Measurements from ENCODE around the gene RNF152. TPM values are rescaled to one million over a fixed set of nuclear protein-coding genes. Genes with fewer than 3 reads are reported as not detected.

The RNF152 gene
- polyA plus RNA-seq, 1 donor from 2014 or later: not detected

- peaks cover 2% of the 10 kb centered on the region for H3K36me3 Mint-ChIP-seq
- no peak overlapping the region for H3K27ac Mint-ChIP-seq
- H3K4me1 Mint-ChIP-seq: no peaks in the 10 kb centered on the region
- H3K9me3 Mint-ChIP-seq: no peaks in the 10 kb centered on the region
- peaks cover 8% of the 10 kb centered on the region for H3K27me3 Mint-ChIP-seq
- H3K4me3 Mint-ChIP-seq: no peak overlapping the region
These were observed 40.3 kb downstream of the RNF152 start for GRCh38 chr18:61852496-61852895.

- Mint-ChIP-seq H3K9me3 (no peaks in the 10 kb centered on the region), H3K4me1 (no peaks in the 10 kb centered on the region), H3K27me3 (peaks cover 8% of the 10 kb centered on the region), H3K4me3 (no peak overlapping the region), H3K27ac (no peak overlapping the region), H3K36me3 (peaks cover 2% of the 10 kb centered on the region)
These were observed 40.8 kb downstream of the RNF152 start for GRCh38 chr18:61851940-61852451.

- H3K27me3 Mint-ChIP-seq: peaks cover 8% of the 10 kb centered on the region
- H3K27ac Mint-ChIP-seq: no peak overlapping the region
- H3K4me3 Mint-ChIP-seq: no peak overlapping the region
- peaks cover 2% of the 10 kb centered on the region for H3K36me3 Mint-ChIP-seq
- no peaks in the 10 kb centered on the region for H3K4me1 Mint-ChIP-seq
- no peaks in the 10 kb centered on the region for H3K9me3 Mint-ChIP-seq
These were observed 41.5 kb downstream of the RNF152 start for GRCh38 chr18:61851279-61851678.

GRCh38 chr18:61850756-61851155 lies 42.1 kb downstream of the RNF152 start:
- Mint-ChIP-seq H3K27ac (no peak overlapping the region), H3K27me3 (peaks cover 9% of the 10 kb centered on the region), H3K4me3 (no peak overlapping the region), H3K9me3 (no peaks in the 10 kb centered on the region), H3K4me1 (no peaks in the 10 kb centered on the region), H3K36me3 (no peaks in the 10 kb centered on the region)

GRCh38 chr18:61847164-61847791 lies 45.5 kb downstream of the RNF152 start:
- no peaks in the 10 kb centered on the region for H3K36me3 Mint-ChIP-seq
- peaks cover 12% of the 10 kb centered on the region for H3K27me3 Mint-ChIP-seq
- peak overlapping the region in 1 of 4 donors; percentile 78 for H3K4me3 Mint-ChIP-seq
- H3K4me1 Mint-ChIP-seq: no peaks in the 10 kb centered on the region
- H3K27ac Mint-ChIP-seq: no peak overlapping the region
- H3K9me3 Mint-ChIP-seq: peaks cover 0 to 2% (median 0%) of the 10 kb centered on the region in 3 donors

GRCh38 chr18:61845197-61845596 lies 47.6 kb downstream of the RNF152 start:
- H3K4me3 Mint-ChIP-seq: no peak overlapping the region
- H3K9me3 Mint-ChIP-seq: peaks cover 0 to 5% (median 0%) of the 10 kb centered on the region in 3 donors
- no peaks in the 10 kb centered on the region for H3K4me1 Mint-ChIP-seq
- no peaks in the 10 kb centered on the region for H3K36me3 Mint-ChIP-seq
- H3K27ac Mint-ChIP-seq: no peak overlapping the region
- peaks cover 14% of the 10 kb centered on the region for H3K27me3 Mint-ChIP-seq

- Mint-ChIP-seq H3K27me3 (peaks cover 14% of the 10 kb centered on the region), H3K4me1 (no peaks in the 10 kb centered on the region), H3K36me3 (no peaks in the 10 kb centered on the region), H3K9me3 (peaks cover 0 to 5% (median 0%) of the 10 kb centered on the region in 3 donors), H3K27ac (no peak overlapping the region), H3K4me3 (no peak overlapping the region)
These were observed 48.1 kb downstream of the RNF152 start for GRCh38 chr18:61844726-61845125.

GRCh38 chr18:61842146-61842545 lies 50.7 kb downstream of the RNF152 start:
- Mint-ChIP-seq H3K4me1 (no peaks in the 10 kb centered on the region), H3K27me3 (peaks cover 10% of the 10 kb centered on the region), H3K4me3 (no peak overlapping the region), H3K27ac (peak overlapping the region in 1 of 3 donors; percentile 33), H3K9me3 (peaks cover 0 to 5% (median 2%) of the 10 kb centered on the region in 3 donors), H3K36me3 (peaks cover 3% of the 10 kb centered on the region)

- Mint-ChIP-seq H3K27ac (no peak overlapping the region), H3K27me3 (peaks cover 10% of the 10 kb centered on the region), H3K36me3 (peaks cover 3% of the 10 kb centered on the region), H3K4me3 (no peak overlapping the region), H3K4me1 (no peaks in the 10 kb centered on the region), H3K9me3 (peaks cover 0 to 5% (median 2%) of the 10 kb centered on the region in 3 donors)
These were observed 51.1 kb downstream of the RNF152 start for GRCh38 chr18:61841706-61842105.

GRCh38 chr18:61840324-61840723 lies 52.5 kb downstream of the RNF152 start:
- Mint-ChIP-seq H3K36me3 (peaks cover 3% of the 10 kb centered on the region), H3K4me3 (no peak overlapping the region), H3K9me3 (peaks cover 0 to 5% (median 2%) of the 10 kb centered on the region in 3 donors), H3K4me1 (no peaks in the 10 kb centered on the region), H3K27me3 (peaks cover 9% of the 10 kb centered on the region), H3K27ac (no peak overlapping the region)

- Mint-ChIP-seq H3K27ac (no peak overlapping the region), H3K4me3 (no peak overlapping the region), H3K9me3 (peaks cover 0 to 5% (median 2%) of the 10 kb centered on the region in 3 donors), H3K27me3 (peaks cover 7% of the 10 kb centered on the region), H3K36me3 (peaks cover 3% of the 10 kb centered on the region), H3K4me1 (peaks cover under 1 to 3% (median 2%) of the 10 kb centered on the region in 3 donors)
These were observed 54.3 kb downstream of the RNF152 start for GRCh38 chr18:61838521-61838920.

- peak overlapping the region in 1 of 3 donors; percentile 25 for H3K27ac Mint-ChIP-seq
These were observed 58.8 kb downstream of the RNF152 start for GRCh38 chr18:61833978-61834377.

GRCh38 chr18:61833387-61833786 lies 59.4 kb downstream of the RNF152 start:
- no peak overlapping the region for H3K4me3 Mint-ChIP-seq
- H3K4me1 Mint-ChIP-seq: peaks cover 5 to 11% (median 6%) of the 10 kb centered on the region in 3 donors
- peaks cover 8% of the 10 kb centered on the region for H3K27me3 Mint-ChIP-seq
- H3K27ac Mint-ChIP-seq: no peak overlapping the region
- H3K9me3 Mint-ChIP-seq: peaks cover 0 to 2% (median 0%) of the 10 kb centered on the region in 3 donors
- no peaks in the 10 kb centered on the region for H3K36me3 Mint-ChIP-seq

More at GRCh38 chr18:61833978-61834377, 58.8 kb downstream of the RNF152 start:
- H3K4me1 Mint-ChIP-seq: peaks cover 5 to 11% (median 6%) of the 10 kb centered on the region in 3 donors
- H3K4me3 Mint-ChIP-seq: no peak overlapping the region
- peaks cover 8% of the 10 kb centered on the region for H3K27me3 Mint-ChIP-seq
- peaks cover 3% of the 10 kb centered on the region for H3K36me3 Mint-ChIP-seq
- H3K9me3 Mint-ChIP-seq: peaks cover 0 to 2% (median 1%) of the 10 kb centered on the region in 3 donors

GRCh38 chr18:61832858-61833257 lies 59.9 kb downstream of the RNF152 start:
- peaks cover 8% of the 10 kb centered on the region for H3K27me3 Mint-ChIP-seq
- H3K4me3 Mint-ChIP-seq: no peak overlapping the region
- peaks cover 0 to 2% (median 0%) of the 10 kb centered on the region in 3 donors for H3K9me3 Mint-ChIP-seq
- no peak overlapping the region for H3K27ac Mint-ChIP-seq
- no peaks in the 10 kb centered on the region for H3K36me3 Mint-ChIP-seq
- H3K4me1 Mint-ChIP-seq: peaks cover 5 to 11% (median 6%) of the 10 kb centered on the region in 3 donors

- H3K4me3 Mint-ChIP-seq: no peak overlapping the region
- H3K27ac Mint-ChIP-seq: no peak overlapping the region
- H3K4me1 Mint-ChIP-seq: peaks cover 5 to 11% (median 6%) of the 10 kb centered on the region in 3 donors
- peaks cover 0 to 2% (median 0%) of the 10 kb centered on the region in 3 donors for H3K9me3 Mint-ChIP-seq
- H3K36me3 Mint-ChIP-seq: no peaks in the 10 kb centered on the region
- peaks cover 8% of the 10 kb centered on the region for H3K27me3 Mint-ChIP-seq
These were observed 61.7 kb downstream of the RNF152 start for GRCh38 chr18:61831071-61831470.

- Mint-ChIP-seq H3K27ac (no peak overlapping the region), H3K4me1 (peaks cover 5 to 11% (median 6%) of the 10 kb centered on the region in 3 donors), H3K4me3 (no peak overlapping the region), H3K27me3 (peaks cover 5% of the 10 kb centered on the region), H3K36me3 (no peaks in the 10 kb centered on the region), H3K9me3 (peaks cover 0 to 2% (median 0%) of the 10 kb centered on the region in 3 donors)
These were observed 63.7 kb downstream of the RNF152 start for GRCh38 chr18:61829108-61829507.

All from IgD-negative memory B cell (primary cell).